Measurements from ENCODE around the gene ZNF385C.
"Not testable (repeated sequence)": the region's sequence is repeated elsewhere in the genome, so short reads cannot be mapped to it uniquely, and the experiment has no call there.

Gene ZNF385C

GRCh38 chr17:42097691-42098631 is at the start of gene ZNF385C:
Gene ZNF385C, minus strand, starts transcription at chr17:42098473. Its CDS starts 35,417 bp downstream, at chr17:42063056.
- no peak for DNase-seq

- DNase-seq = no peak
Measured at GRCh38 chr17:42146911-42147607, 48.8 kb upstream of the ZNF385C start.

GRCh38 chr17:42143138-42143537 is 44.9 kb upstream of the ZNF385C start:
- DNase-seq = not testable (repeated sequence)

- peak; percentile 87 for DNase-seq
Measured at GRCh38 chr17:42142371-42142896, 44.2 kb upstream of the ZNF385C start.

- DNase-seq = no peak
Measured at GRCh38 chr17:42141382-42141781, 43.1 kb upstream of the ZNF385C start.

- DNase-seq = not testable (repeated sequence)
Measured at GRCh38 chr17:42140690-42141089, 42.4 kb upstream of the ZNF385C start.

GRCh38 chr17:42138749-42139492 is 40.6 kb upstream of the ZNF385C start:
- DNase-seq = no peak

- DNase-seq = no peak
Measured at GRCh38 chr17:42136654-42137051, 38.4 kb upstream of the ZNF385C start.

GRCh38 chr17:42135664-42136653 is 37.7 kb upstream of the ZNF385C start:
- peak; percentile 66 for DNase-seq

- DNase-seq = no peak
Measured at GRCh38 chr17:42135151-42135550, 36.9 kb upstream of the ZNF385C start.

- no peak for DNase-seq
Measured at GRCh38 chr17:42133461-42134041, 35.3 kb upstream of the ZNF385C start.

GRCh38 chr17:42132941-42133340 is 34.7 kb upstream of the ZNF385C start:
- DNase-seq = peak; percentile 88

GRCh38 chr17:42131981-42132432 is 33.7 kb upstream of the ZNF385C start:
- DNase-seq = no peak

GRCh38 chr17:42131232-42131631 is 33.0 kb upstream of the ZNF385C start:
- DNase-seq = no peak

- no peak for DNase-seq
Measured at GRCh38 chr17:42130310-42130936, 32.1 kb upstream of the ZNF385C start.

- DNase-seq = no peak
Measured at GRCh38 chr17:42129109-42129837, 31.0 kb upstream of the ZNF385C start.

GRCh38 chr17:42127414-42127813 is 29.1 kb upstream of the ZNF385C start:
- no peak for DNase-seq

- no peak for DNase-seq
Measured at GRCh38 chr17:42126836-42127235, 28.6 kb upstream of the ZNF385C start.

- no peak for DNase-seq
Measured at GRCh38 chr17:42125565-42125964, 27.3 kb upstream of the ZNF385C start.

GRCh38 chr17:42124256-42124655 is 26.0 kb upstream of the ZNF385C start:
- no peak for DNase-seq
